Stimulated activated CD8-positive, alpha-beta memory T cell treated with anti-CD3 and anti-CD28 coated beads, Interleukin-7, amount 100 ng/mL, for 1 hour (primary cell): ENCODE results near the gene LRP8.

ENCODE experiments used
- DNase-seq, 2 donors: peaks; one replicate each; pipeline ENCODE4 v3.0.0-alpha.2; 2020; ENCODE audit warnings: low read depth in 2 of 2

Gene LRP8

DNA sequence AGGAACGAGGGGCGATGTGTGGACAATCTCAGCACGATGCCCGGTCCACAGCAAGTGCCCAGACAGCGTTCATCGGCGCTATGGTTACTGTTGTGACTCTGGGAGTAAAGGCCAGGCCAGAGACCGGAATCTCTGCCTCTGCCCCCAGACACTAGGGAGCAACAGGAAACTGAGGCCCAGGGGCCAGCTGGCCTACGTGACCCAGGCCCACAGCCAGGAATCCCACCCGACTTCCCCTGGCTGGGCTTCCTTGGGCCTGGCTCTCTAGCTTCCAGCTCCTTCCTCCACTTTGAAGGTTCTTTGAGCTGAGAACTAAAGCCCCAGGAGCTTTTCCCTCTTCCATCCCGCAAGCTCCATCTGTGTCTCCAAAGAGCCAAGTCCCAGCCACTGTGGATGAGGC, 4.6 kb downstream of the LRP8 start:
- no peak for DNase-seq

DNA sequence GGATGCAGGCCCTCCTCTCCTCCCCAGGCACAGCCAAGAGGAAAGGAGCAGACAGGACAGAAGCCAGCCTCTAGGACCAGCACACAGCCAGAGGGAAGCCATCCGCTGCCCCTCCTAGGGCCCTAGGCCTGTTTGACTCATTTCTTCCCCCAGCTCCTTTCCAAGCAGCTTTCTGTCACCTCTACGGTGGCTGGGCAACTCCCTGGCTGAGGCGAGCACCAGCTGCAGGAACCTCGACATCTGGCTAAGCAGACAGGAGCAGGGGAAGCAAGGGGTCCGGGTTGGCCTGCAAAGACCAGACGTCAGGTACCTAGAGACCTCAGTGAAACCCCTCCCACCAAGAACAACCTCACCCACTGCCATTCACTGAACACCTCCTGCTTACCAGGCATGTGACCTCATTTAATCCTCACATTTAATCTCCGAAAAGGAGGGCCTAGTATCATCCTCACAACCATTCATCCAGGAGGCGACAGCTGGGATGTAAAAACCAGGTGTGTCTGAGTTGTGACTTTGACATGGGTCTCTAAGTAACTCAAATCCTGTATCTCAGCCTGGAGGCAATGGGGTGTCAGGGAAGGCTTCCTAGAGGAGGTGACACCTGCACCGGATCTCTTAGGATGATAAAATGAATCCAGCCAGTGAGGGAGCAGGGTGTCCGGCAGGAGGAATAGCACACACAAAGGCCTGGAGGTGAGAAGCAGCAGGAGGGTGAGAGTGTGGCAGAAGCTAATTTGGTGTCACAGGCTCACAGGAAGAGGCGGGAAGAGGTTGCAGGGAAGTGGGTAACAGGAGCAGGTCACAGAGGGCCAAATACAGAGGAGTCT, 5.9 kb downstream of the LRP8 start:
- no peak for DNase-seq

GRCh38 chr1:53321366-53321765, 6.5 kb downstream of the LRP8 start:
- no peak for DNase-seq

DNA sequence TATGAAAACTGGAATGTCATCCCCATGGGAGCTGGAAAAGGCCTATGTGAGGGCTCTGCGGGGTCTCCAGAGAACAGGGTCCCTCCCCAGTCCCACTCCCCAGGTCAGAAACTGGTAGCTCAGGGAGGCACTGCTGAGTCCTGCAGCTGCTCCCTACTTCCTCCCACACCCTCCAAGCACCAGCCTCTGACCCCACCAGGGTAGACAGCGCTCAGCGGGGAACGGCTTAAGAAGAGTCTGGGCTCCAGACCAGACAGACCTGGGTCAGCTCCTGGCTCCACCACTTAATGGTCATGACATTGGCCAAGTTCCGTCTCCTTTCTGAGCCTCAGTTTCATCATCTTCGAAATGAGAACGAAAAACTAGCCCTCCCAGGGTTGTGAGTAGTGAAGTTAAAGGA, 7.2 kb downstream of the LRP8 start:
- no peak for DNase-seq

- no peak for DNase-seq
These were observed 8.4 kb downstream of the LRP8 start for GRCh38 chr1:53319296-53320101.

DNA sequence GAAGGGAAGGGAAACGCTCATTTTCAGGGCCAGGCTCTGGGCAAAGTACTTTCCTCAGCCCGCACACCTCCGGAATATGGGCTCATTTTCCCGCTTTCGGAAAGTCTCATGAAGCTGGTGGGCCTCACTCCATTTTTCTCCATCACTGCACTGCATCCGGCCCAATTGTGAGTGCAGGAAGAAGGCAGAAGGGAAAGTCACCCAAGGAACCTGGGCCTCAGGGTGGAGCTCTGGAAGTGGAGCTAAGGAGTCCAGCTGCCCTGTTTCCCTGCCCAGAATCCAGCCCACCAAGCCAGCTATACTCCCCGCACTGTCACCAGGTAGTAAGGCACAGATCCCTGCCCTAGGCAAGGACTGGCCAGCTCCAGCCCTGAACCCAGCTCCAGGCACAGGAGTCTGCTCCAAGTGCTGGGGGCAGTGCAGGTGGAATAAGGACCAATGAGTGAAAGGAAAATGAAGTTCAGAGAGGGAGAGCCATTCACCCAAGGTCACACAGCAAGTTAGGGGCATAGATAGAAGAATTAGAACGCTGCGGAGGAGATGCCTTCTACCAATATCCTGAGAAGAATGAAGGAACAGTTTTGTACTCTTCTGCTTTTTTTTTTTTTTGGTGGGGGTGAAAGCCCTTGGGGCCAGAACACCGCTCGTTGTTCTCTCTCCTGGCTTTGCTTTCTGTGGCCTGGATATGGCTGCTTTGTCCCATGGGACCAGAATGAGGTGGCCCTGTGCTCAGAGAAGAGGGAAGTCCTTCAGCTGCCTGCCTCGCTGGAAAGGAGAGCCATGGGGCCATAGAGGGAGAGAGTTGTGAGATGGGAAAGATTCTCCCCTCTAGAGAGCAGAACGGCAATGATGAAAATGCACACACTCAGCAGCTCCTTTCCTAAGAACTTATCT, 10.0 kb downstream of the LRP8 start:
- DNase-seq: no peak

GRCh38 chr1:53316766-53317581, 10.9 kb downstream of the LRP8 start:
- no peak for DNase-seq

DNA sequence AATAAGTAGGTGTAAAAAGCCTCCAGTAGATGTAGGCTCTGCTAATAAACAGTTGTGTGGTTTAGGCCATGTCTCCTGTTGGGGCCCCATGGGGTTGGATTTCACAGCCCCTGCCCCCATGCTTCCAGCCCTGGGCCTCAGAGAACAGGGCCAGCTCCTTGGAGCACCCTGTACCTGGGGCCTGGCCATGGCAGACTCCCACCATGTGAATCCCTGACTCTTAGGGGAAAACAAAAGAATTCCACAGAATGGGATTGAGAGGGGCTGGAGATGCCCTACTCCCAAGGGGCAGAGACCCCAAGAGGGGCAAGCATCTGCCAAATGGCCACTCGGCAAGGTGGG, 11.5 kb downstream of the LRP8 start:
- no peak for DNase-seq

DNA sequence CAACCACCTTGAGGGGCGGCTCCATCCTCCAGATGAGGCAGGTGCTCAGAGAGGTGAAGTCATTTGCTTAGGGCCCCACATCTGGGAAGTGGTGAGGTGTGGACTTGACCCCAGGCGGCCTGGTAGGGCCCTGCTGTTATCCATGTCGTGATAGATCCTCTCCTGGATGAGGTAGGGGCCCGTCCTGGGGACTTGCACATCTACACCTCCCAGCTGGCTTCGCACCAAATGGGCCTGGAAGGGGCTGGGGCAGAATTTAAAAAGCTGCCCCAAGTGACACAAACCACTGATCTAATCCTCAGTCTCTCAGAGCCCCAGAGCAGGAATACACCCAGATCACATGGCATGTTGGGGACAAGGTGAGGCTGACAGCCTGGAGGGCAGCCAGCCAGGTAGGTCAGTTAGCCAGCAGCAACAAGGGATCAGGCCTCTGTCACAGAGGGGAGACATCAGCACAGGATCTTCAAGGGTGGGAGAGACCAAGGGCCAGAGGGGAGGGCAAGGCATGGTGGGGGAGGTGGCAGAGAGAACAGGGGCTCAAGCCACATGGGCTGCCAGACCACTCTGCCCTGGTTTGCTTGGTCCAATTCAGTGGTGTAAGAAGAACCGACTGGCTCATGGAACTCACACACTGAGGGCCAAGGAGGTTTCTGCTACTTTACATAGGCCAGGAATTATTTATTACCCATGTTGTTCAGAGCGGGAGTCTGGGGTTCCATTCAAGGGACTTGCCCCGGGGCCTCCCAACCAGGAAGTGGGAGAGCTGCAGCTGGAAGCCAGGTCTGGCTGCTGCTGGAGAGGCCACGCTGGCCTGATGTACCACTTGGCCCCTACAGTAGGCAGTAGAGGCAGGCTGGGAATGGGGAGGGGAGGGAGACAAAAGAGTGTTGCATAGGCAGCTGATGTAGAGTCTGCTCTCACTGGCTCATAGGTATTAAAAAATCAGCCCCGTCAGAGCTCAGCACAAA, 12.1 kb downstream of the LRP8 start:
- no peak for DNase-seq

- no peak for DNase-seq
These were observed 12.8 kb downstream of the LRP8 start for GRCh38 chr1:53315046-53315445.

DNA sequence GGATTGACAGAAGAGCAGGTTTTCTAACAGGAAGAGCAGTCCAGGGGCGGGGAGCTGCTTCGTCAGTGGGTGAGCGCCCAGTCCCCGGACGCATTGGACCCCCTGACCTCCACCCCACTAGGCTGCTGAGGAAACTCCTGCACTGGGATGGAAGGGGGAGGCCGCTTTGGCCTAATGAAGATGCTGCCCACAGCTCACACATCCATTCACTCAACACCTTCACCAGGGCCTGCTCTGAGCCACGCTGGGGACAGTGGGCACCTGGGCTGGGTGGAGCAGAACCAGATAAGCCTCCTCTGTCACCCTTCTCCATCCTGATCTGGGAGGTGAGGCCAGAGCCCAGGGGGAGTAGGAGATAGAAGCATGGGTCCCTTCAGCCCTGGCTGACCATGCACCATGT, 13.3 kb downstream of the LRP8 start:
- DNase-seq: no peak

DNA sequence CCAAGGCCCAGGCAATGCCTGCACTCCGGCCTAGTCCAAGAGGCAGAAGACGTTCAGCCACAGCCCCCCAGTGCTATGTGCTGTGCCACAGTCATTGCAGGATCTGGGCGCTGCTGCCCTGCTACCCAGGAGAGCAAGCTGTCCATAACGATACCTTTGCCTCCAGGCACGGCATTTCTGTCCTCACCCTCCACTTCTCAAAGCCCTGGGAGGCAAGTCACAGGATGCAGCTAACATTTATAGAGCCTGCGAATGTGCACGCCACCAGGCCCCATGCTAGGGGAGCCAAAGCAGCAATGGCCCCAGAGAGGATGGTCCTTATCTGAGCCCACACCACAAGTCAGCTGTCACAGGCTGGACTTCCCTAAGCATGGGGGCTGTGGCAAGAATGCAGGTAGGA, 13.8 kb downstream of the LRP8 start:
- DNase-seq: no peak

- no peak for DNase-seq
These were observed 14.3 kb downstream of the LRP8 start for GRCh38 chr1:53313556-53313955.

DNA sequence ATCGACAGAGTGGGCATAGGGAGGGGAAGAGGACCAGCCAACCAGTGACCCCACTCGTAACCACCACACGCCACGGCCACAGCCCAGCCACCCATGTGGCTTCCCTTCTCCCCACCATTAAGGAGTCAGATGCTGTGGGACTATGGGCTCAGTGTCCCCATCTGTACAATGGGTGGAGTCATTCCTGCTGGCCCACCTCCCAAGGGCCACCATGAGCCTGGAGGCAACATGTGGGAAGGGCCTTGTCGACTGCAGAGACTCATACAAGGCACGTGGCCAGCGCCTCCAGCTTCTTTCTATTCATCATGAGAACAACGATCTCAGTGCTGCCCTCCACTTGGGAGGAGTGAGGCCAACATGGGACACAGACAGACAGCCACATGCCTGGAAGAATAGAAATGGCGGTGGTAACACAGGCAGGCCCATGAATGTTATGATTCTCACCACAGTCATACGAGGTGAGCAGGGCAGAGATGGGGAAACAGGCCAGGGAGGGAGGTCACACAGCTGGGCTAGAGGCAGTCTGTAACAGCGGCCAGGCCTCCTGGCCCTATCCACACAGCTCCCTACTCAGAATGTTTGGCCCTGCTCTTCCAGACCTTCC, 16.1 kb downstream of the LRP8 start:
- DNase-seq: no peak

GRCh38 chr1:53310847-53311681, 16.8 kb downstream of the LRP8 start:
- DNase-seq: no peak

DNA sequence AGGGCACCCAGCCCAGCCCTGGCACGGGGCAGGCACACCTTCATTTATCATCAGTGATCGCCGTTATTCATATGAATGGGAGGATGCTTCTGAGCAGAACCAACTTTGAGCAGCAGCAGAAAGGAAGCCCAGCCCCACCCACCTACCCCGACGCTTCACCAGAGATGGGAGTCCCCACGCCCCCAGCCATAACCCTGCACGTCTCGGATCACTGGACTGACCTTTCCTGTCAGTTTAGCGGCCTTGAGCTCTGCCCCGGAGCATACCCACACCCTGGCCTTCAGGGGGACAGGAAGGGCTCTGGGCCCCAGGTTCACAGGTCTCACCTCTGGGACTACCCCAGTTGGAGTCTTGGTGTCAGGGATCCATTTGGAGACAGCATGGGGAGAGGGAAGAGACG, 18.1 kb downstream of the LRP8 start:
- DNase-seq: no peak

DNA sequence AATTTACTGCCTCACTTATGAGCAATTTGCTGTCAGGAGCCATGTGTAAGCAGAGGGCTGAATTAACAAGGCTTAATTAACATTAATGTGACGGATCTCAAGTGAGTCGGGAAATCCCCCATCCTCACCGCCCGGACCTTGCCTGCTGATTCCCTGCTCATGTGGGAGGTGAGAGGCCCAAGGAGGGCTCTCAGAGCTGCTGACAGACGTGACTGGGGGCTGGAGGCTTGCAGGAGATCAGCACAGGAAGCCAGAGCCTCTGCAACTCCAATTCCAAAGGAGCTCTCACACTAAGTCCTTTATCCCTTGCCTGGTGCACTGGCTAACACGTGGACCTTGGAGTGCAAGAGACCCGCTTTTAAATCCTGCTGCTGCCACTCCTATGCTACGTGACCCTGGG, 19.4 kb downstream of the LRP8 start:
- DNase-seq: no peak

GRCh38 chr1:53307037-53307436, 20.8 kb downstream of the LRP8 start:
- no peak for DNase-seq

- DNase-seq: no peak
These were observed 21.7 kb downstream of the LRP8 start for GRCh38 chr1:53306168-53306567.
